K562 (cell line): ENCODE results near the gene HHEX. TPM values are rescaled to one million over a fixed set of nuclear protein-coding genes. Genes with fewer than 3 reads are reported as not detected.
A peak's percentile ranks its signal among the peaks of the same experiment; 100 is the strongest.

ENCODE experiments used
- ARID1B ChIP-seq: fragments of 450-650 bp; IDR thresholded peaks from 2 replicates; pipeline ENCODE4 v1.6.1; 2016; ENCODE audit warnings: antibody characterized with exemption, mild to moderate bottlenecking, inconsistent platforms
- CBFB ChIP-seq: sonication (generic); formaldehyde crosslinking; IDR thresholded peaks from 2 replicates; pipeline ENCODE4 v1.4.0; 2020; ENCODE audit warnings: mild to moderate bottlenecking, missing genetic modification reagents
- CBX2 ChIP-seq: fragments of 200-600 bp; sonication (generic); IDR thresholded peaks from one replicate; pipeline ENCODE4 v1.6.1; 2012; ENCODE audit warnings: mild to moderate bottlenecking, low read length, inconsistent platforms; ENCODE audit not compliant: insufficient read depth, poor library complexity, severe bottlenecking
- EHMT2 ChIP-seq: fragments of 450-650 bp; IDR thresholded peaks from 2 replicates; pipeline ENCODE4 v1.6.1; 2018; ENCODE audit warnings: antibody characterized with exemption
- ETS2 ChIP-seq: IDR thresholded peaks from 2 replicates; pipeline ENCODE4 v1.6.1; 2016; ENCODE audit warnings: borderline replicate concordance, missing genetic modification characterization, mild to moderate bottlenecking, moderate library complexity, missing compliant biosample characterization; ENCODE audit not compliant: poor library complexity, severe bottlenecking
- ILK ChIP-seq: fragments of 450-650 bp; IDR thresholded peaks from 2 replicates; pipeline ENCODE4 v1.6.1; 2016; ENCODE audit warnings: missing genetic modification characterization, low read depth, mild to moderate bottlenecking, missing compliant biosample characterization, moderate library complexity, borderline replicate concordance
- LARP7 ChIP-seq: fragments of 450-650 bp; IDR thresholded peaks from 2 replicates; pipeline ENCODE4 v1.6.1; 2016
- NONO ChIP-seq, 2 experiments: fragments of 200-400 bp in 1 of 2; fragments of 450-650 bp in 1 of 2; formaldehyde crosslinking in 1 of 2; IDR thresholded peaks; 2 replicates each; pipeline ENCODE4 v1.6.1; 2017; ENCODE audit warnings: low read depth in 2 of 2, mild to moderate bottlenecking in 2 of 2, moderate library complexity in 2 of 2, low read length in 1 of 2
- NUFIP1 ChIP-seq: fragments of 450-650 bp; IDR thresholded peaks from 2 replicates; pipeline ENCODE4 v1.6.1; 2018; ENCODE audit not compliant: partially characterized antibody
- PBX2 ChIP-seq, 2 experiments: IDR thresholded peaks in 1 of 2; conservative IDR thresholded peaks in 1 of 2; 2 replicates each; pipeline ENCODE4 v1.6.1; 2016; ENCODE audit warnings: low read depth in 2 of 2, mild to moderate bottlenecking in 1 of 2, missing compliant biosample characterization in 1 of 2, missing genetic modification characterization in 1 of 2, moderate library complexity in 1 of 2
- PHF8 ChIP-seq: fragments of 200-600 bp; sonication (generic); IDR thresholded peaks from 2 replicates; pipeline ENCODE4 v1.6.1; 2012; ENCODE audit warnings: mixed run types, mild to moderate bottlenecking, inconsistent platforms, low read length, moderate library complexity, borderline replicate concordance
- RFX1 ChIP-seq: fragments of 450-650 bp; IDR thresholded peaks from 2 replicates; pipeline ENCODE4 v1.6.1; 2016; ENCODE audit warnings: mild to moderate bottlenecking, moderate library complexity
- RNF2 ChIP-seq: sonication (generic); IDR thresholded peaks from 2 replicates; pipeline ENCODE4 v1.6.1; 2016
- SLC30A9 ChIP-seq: fragments of 250-450 bp; sonication (Bioruptor Pico); IDR thresholded peaks from 2 replicates; pipeline ENCODE4 v1.8.0; 2022; ENCODE audit warnings: mild to moderate bottlenecking, moderate library complexity
- TAF9B ChIP-seq: fragments of 450-650 bp; IDR thresholded peaks from 2 replicates; pipeline ENCODE4 v1.6.1; 2018; ENCODE audit warnings: mild to moderate bottlenecking; ENCODE audit not compliant: partially characterized antibody
- TAL1 ChIP-seq: fragments of 450-650 bp; IDR thresholded peaks from 2 replicates; pipeline ENCODE4 v1.6.1; 2016; ENCODE audit warnings: mild to moderate bottlenecking
- XRCC3 ChIP-seq: fragments of 450-650 bp; IDR thresholded peaks from 2 replicates; pipeline ENCODE4 v1.6.1; 2017; ENCODE audit warnings: mild to moderate bottlenecking, moderate library complexity
- ZNF280A ChIP-seq: fragments of 450-650 bp; IDR thresholded peaks from 2 replicates; pipeline ENCODE4 v1.6.1; 2018; ENCODE audit warnings: mild to moderate bottlenecking, low read depth; ENCODE audit not compliant: partially characterized antibody
- ZNF354B ChIP-seq: fragments of 250-450 bp; sonication (Bioruptor Pico); IDR thresholded peaks from 2 replicates; pipeline ENCODE4 v1.4.0; 2020
- ZNF655 ChIP-seq: fragments of 250-450 bp; sonication (Bioruptor Pico); IDR thresholded peaks from 2 replicates; pipeline ENCODE4 v1.5.0; 2021
- ZNF75A ChIP-seq: fragments of 450-650 bp; formaldehyde crosslinking; IDR thresholded peaks from 2 replicates; pipeline ENCODE4 v1.4.0; 2020; ENCODE audit warnings: mild to moderate bottlenecking
- ZNF830 ChIP-seq: fragments of 250-450 bp; sonication (Bioruptor Pico); IDR thresholded peaks from 2 replicates; pipeline ENCODE4 v1.5.0; 2021; ENCODE audit warnings: mild to moderate bottlenecking
- polyA plus RNA-seq, 8 experiments: library from polyadenylated mRNA; depleted of rRNA in 4 of 8; stranded (reverse) in 5 of 8; unstranded in 3 of 8; fragments of >200 nt; fragmentation: Nextera tagmentation in 2 of 8; fragmentation: Illumina TruSeq in 1 of 8; extraction: Ambion mirVana in 2 of 8; extraction: Trizol in 1 of 8; gene quantifications; 2 replicates each; pipeline versions ENCODE4 v1.2.1 to v1.2.3, GENCODE V29; 2011 to 2014; ENCODE audit warnings: inconsistent platforms in 1 of 8, missing spikeins in 1 of 8
- total RNA-seq, 7 experiments: library from RNA; depleted of rRNA in 6 of 7; stranded (reverse); fragments of >200 nt in 6 of 7; fragmentation: Illumina TruSeq in 2 of 7; extraction: Trizol in 2 of 7; gene quantifications; 2 replicates each; pipeline versions ENCODE4 v1.2.1 to v1.2.3, GENCODE V29; 2011 to 2021; ENCODE audit warnings: low replicate concordance in 1 of 7
- TF ChIP-seq, protein P1 (sequence below): sonication (generic); formaldehyde crosslinking; IDR thresholded peaks from 2 replicates; pipeline ENCODE4 v1.4.0; 2020; ENCODE audit warnings: mild to moderate bottlenecking, missing genetic modification reagents

The HHEX gene
- total and polyA plus RNA-seq, 9 of the 15 experiments (the other 6 are each of a cell fraction or from before 2014, with no cell fraction given) = 37.2 to 133 (median 80.2) TPM

DNA sequence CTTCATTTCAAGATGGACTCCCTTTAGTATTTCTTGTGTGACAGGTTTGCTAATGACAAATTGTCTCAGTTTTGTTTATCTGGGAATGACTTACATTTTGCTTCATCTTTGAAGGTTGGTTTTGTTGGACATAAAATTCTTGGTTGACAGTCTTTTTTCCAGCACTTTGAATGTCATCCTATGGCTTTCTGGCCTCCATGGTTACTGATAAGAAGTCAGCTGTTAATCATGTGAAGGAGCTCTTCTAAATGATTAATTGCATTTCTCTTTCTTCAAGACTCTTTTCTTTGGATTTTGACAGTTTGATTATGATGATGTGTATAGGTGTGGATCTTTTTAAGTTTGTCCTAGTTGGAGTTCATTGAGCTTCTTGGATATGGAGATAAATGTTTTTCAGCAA, 26.9 kb upstream of the HHEX start (continued):
- TF ChIP-seq CBFB (CRISPR knock-in tag) (no peak), ZNF280A (peak; percentile 92), NUFIP1 (no peak), ETS2 (tag) (no peak), CBX2 (no peak), XRCC3 (peak; percentile 64; the same call in 1 of the 2 replicates), ILK (tag) (no peak), NONO (IDR thresholded peaks at IDR 0.05; ENCODE audit: low read depth in 2 of 2, low read length in 1 of 2) (no peak), ZNF75A (CRISPR knock-in tag) (no peak), ZNF354B (no peak), ZNF830 (CRISPR knock-in tag) (no peak), RFX1 (peak; percentile 48), ZNF655 (CRISPR knock-in tag) (no peak), PHF8 (no peak), PBX2 (CRISPR knock-in tag; IDR thresholded peaks at IDR 0.05; ENCODE audit: low read depth) (no peak), PBX2 (tag; conservative IDR thresholded peaks at IDR 0.05; ENCODE audit: low read depth) (peak; percentile 89), TAL1 (no peak), ARID1B (0 out of 2 replicates have a peak, but pooled peaks have one; percentile 18), EHMT2 (0 out of 2 replicates have a peak, but pooled peaks have one; percentile 16), SLC30A9 (CRISPR knock-in tag) (no peak), RNF2 (no peak), TAF9B (peak; percentile 19), LARP7 (no peak)
- TF ChIP-seq, protein P1, sequence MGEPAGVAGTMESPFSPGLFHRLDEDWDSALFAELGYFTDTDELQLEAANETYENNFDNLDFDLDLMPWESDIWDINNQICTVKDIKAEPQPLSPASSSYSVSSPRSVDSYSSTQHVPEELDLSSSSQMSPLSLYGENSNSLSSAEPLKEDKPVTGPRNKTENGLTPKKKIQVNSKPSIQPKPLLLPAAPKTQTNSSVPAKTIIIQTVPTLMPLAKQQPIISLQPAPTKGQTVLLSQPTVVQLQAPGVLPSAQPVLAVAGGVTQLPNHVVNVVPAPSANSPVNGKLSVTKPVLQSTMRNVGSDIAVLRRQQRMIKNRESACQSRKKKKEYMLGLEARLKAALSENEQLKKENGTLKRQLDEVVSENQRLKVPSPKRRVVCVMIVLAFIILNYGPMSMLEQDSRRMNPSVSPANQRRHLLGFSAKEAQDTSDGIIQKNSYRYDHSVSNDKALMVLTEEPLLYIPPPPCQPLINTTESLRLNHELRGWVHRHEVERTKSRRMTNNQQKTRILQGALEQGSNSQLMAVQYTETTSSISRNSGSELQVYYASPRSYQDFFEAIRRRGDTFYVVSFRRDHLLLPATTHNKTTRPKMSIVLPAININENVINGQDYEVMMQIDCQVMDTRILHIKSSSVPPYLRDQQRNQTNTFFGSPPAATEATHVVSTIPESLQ (CRISPR knock-in tag) = no peak
